Measurements from ENCODE around the gene TOR4A. TPM values are rescaled to one million over a fixed set of nuclear protein-coding genes. Genes with fewer than 3 reads are reported as not detected.

TOR4A gene
- 2.2 TPM for polyA plus RNA-seq (2012; ENCODE audit: insufficient read length, low read depth)

DNA sequence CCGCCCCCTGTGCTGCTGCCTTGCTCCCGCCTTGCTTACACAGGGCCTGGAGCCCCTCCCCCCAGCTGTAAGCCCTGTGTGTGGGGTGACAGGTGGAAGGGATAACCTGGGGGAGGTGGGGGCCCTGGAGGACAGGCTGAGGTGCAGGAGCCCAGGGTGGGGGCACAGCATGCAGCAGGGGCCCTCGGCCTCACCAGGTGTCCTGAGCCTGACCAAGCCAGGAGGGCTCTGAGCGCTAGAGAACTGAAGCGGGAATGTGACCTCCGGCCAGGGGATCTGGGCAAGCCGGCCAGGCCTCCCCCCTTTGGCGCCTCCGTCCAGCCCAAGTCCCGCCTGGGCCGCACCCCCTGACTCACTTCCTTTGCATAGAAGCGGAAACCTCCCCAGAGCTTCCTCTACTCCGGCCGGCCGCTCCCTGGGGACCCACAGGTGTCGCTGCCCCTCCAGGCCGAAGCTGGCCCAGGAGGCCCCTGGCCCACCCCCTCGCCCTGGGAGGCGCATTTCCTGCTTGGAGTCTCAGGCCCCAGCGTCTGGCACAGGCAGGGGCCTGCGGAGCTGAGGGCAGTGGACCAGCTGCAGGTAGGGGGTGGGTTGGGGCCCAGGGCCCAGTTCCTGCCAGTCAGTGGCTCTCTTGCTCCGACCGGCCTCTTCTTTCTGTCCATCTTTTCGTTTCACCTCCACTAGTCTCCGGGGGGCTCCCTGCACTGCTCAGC, at the start of gene TOR4A:
Gene TOR4A, plus strand, starts transcription at position 398 of the 713 bp plus-strand sequence. CDS start 964 bp downstream, outside the sequence.
- TF ChIP-seq POLR2AphosphoS5 (IDR thresholded peaks at IDR 0.05; ENCODE audit: low read depth, low read length) (0 out of 2 replicates have a peak, but pooled peaks have one; percentile 51), TAF1 (IDR thresholded peaks at IDR 0.05; ENCODE audit: borderline replicate concordance, insufficient read depth, low read length) (no peak)

DNA sequence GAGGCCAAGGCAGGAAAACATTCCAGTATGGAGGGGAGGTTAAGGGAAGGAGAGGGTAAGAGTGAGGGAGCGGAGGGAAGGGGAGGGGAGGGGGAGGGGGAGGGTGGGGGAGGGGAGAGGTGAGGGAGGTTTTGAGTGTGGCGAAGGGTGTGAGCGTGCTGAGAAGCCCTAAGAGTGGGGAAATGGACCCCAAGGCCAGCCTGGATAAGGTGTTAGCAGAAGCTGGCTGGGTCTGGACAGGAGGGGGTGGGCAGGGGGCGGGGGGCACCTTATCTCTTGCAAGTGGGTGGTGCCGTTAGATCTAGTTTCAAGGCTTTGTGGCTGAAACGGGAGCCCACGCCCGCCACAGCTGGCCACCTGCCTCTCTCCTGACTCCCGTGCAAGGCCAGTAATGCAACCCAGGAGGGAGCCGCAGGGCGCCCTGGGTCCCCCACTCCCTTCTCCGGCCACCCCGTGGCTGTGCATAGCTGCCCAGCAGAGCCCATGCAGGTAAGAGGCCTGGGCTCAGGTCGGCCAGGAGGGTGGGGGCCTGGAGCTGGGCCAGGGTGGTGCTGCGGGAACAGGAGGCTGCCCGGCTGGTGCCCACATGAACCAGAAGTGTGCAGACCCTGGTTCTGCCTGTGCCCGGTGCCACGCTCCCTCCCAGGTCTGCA, 49.5 kb upstream of the TOR4A start:
- TF ChIP-seq, protein P1, sequence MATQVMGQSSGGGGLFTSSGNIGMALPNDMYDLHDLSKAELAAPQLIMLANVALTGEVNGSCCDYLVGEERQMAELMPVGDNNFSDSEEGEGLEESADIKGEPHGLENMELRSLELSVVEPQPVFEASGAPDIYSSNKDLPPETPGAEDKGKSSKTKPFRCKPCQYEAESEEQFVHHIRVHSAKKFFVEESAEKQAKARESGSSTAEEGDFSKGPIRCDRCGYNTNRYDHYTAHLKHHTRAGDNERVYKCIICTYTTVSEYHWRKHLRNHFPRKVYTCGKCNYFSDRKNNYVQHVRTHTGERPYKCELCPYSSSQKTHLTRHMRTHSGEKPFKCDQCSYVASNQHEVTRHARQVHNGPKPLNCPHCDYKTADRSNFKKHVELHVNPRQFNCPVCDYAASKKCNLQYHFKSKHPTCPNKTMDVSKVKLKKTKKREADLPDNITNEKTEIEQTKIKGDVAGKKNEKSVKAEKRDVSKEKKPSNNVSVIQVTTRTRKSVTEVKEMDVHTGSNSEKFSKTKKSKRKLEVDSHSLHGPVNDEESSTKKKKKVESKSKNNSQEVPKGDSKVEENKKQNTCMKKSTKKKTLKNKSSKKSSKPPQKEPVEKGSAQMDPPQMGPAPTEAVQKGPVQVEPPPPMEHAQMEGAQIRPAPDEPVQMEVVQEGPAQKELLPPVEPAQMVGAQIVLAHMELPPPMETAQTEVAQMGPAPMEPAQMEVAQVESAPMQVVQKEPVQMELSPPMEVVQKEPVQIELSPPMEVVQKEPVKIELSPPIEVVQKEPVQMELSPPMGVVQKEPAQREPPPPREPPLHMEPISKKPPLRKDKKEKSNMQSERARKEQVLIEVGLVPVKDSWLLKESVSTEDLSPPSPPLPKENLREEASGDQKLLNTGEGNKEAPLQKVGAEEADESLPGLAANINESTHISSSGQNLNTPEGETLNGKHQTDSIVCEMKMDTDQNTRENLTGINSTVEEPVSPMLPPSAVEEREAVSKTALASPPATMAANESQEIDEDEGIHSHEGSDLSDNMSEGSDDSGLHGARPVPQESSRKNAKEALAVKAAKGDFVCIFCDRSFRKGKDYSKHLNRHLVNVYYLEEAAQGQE (IDR thresholded peaks at IDR 0.05; ENCODE audit: insufficient read depth in 1 of 2, low read depth in 2 of 2, low read length in 2 of 2): no peak
- no peak for TF ChIP-seq FOXP2 (optimal IDR thresholded peaks at IDR 0.05; ENCODE audit: borderline replicate concordance, extremely low read depth, extremely low read length, insufficient read depth)
- TF ChIP-seq POLR2AphosphoS5 (IDR thresholded peaks at IDR 0.05; ENCODE audit: low read depth, low read length): no peak
- TF ChIP-seq TAF1 (IDR thresholded peaks at IDR 0.05; ENCODE audit: borderline replicate concordance, insufficient read depth, low read length): no peak
- no peak for TF ChIP-seq SIN3A (IDR thresholded peaks at IDR 0.05; ENCODE audit: borderline replicate concordance, insufficient read depth, low read length)

DNA sequence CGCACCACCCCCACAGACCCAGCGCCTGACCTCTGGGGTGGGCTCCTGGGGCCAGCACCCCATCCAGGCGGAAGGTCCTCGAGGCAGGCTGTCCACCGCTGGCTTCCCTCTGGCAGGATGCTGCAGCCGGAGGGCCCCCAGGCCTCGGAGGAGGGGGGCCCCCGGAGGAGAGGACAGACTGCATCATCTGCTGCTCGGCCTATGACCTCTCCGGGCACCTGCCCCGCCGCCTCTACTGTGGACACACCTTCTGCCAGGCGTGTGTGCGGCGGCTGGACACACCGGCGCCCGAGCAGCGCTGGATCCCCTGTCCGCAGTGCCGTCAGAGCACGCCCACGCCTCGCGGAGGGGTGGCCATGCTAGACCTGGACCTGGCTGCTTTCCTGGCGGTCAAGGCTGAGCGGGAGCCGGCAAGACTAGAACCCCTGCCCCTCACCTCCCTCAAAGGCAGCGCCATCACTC, 49.0 kb upstream of the TOR4A start:
- no peak for TF ChIP-seq SIN3A (IDR thresholded peaks at IDR 0.05; ENCODE audit: borderline replicate concordance, insufficient read depth, low read length)
- TF ChIP-seq POLR2AphosphoS5 (IDR thresholded peaks at IDR 0.05; ENCODE audit: low read depth, low read length): no peak
- TF ChIP-seq, protein P1 (IDR thresholded peaks at IDR 0.05; ENCODE audit: insufficient read depth in 1 of 2, low read depth in 2 of 2, low read length in 2 of 2): no peak
- no peak for TF ChIP-seq TAF1 (IDR thresholded peaks at IDR 0.05; ENCODE audit: borderline replicate concordance, insufficient read depth, low read length)
- TF ChIP-seq FOXP2 (optimal IDR thresholded peaks at IDR 0.05; ENCODE audit: borderline replicate concordance, extremely low read depth, extremely low read length, insufficient read depth): no peak

DNA sequence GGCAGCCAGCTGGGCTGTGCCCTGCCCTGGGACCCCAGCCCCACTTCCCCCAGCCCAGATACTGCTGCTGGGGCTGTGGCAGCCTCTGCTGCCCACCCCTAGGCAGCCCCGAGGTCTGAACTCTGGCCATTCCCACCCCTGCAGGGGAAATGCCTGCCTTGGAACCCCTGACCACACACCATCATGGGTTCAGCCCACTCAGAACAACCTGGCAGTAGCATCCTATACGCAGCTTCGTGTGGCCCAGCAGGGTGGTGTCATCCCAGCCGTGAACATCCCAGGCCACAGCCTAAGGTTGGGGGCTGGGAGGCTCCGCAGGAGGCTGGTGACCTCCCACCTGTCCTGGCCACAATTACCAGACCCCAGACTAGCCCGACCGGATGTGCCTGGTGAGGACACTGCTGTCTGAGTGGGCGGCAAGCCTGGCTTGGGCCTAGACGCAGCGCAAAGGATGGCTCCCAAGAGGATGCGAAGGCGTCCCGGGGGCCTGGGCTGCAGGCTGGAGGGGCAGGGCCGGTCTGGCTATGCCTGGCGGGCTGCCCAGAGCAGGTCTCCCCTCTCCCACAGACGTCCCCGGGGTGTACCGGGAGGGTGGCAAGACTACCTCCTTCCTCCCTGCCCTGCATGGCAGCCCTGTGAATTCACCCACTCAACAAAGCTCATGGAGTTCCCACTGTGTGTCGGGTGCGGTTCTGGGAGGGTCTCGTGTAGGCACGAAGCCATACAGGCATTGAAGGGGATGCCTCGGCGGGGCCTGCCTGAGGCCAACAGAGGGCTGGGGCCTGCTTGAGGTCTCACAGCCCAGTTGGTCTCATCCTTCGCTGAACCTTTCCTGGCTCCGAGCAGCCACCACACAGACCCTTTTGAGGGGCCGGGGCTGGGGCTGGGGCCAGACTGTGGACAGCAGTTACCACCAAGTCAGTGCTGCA, 48.3 kb upstream of the TOR4A start:
- TF ChIP-seq SIN3A (IDR thresholded peaks at IDR 0.05; ENCODE audit: borderline replicate concordance, insufficient read depth, low read length): no peak
- TF ChIP-seq POLR2AphosphoS5 (IDR thresholded peaks at IDR 0.05; ENCODE audit: low read depth, low read length): no peak
- TF ChIP-seq FOXP2 (optimal IDR thresholded peaks at IDR 0.05; ENCODE audit: borderline replicate concordance, extremely low read depth, extremely low read length, insufficient read depth): no peak
- no peak for TF ChIP-seq TAF1 (IDR thresholded peaks at IDR 0.05; ENCODE audit: borderline replicate concordance, insufficient read depth, low read length)
- TF ChIP-seq, protein P1 (IDR thresholded peaks at IDR 0.05; ENCODE audit: insufficient read depth in 1 of 2, low read depth in 2 of 2, low read length in 2 of 2): no peak

All from PFSK-1 (cell line).